ENCODE data around the gene HSP90AB1.

Gene HSP90AB1

GRCh38 chr6:44202972-44203750 is 43.7 kb upstream of the HSP90AB1 start:
- no peak for DNase-seq (ENCODE audit: low read depth in 1 of 2, low spot score in 1 of 2)
- Histone ChIP-seq H3K4me3 (replicated peaks; ENCODE audit: insufficient read depth, low read length) (no peak overlapping the region), H3K27me3 (ENCODE audit: insufficient read depth, poor library complexity, severe bottlenecking) (no peaks in the 10 kb centered on the region), H3K27ac (replicated peaks) (no peak overlapping the region)
- TF ChIP-seq GABPA (IDR thresholded peaks at IDR 0.05; ENCODE audit: low read depth) = no peak
- no peak for TF ChIP-seq REST (IDR thresholded peaks at IDR 0.05; ENCODE audit: insufficient replicate concordance, low read depth)
- TF ChIP-seq POLR2AphosphoS5 (IDR thresholded peaks at IDR 0.05; ENCODE audit: low read depth) = no peak
- TF ChIP-seq CTCF (IDR thresholded peaks at IDR 0.05; ENCODE audit: insufficient read depth, low read length) = no peak
- TF ChIP-seq SPI1 (IDR thresholded peaks at IDR 0.05; ENCODE audit: borderline replicate concordance, low read depth) = peak; percentile 35; the same call in 1 of the 2 replicates

- TF ChIP-seq POLR2AphosphoS5 (IDR thresholded peaks at IDR 0.05; ENCODE audit: low read depth) (no peak), CTCF (IDR thresholded peaks at IDR 0.05; ENCODE audit: insufficient read depth, low read length) (no peak), REST (IDR thresholded peaks at IDR 0.05; ENCODE audit: insufficient replicate concordance, low read depth) (no peak), GABPA (IDR thresholded peaks at IDR 0.05; ENCODE audit: low read depth) (no peak), SPI1 (IDR thresholded peaks at IDR 0.05; ENCODE audit: borderline replicate concordance, low read depth) (no peak)
- Histone ChIP-seq H3K27me3 (ENCODE audit: insufficient read depth, poor library complexity, severe bottlenecking) (no peaks in the 10 kb centered on the region), H3K27ac (replicated peaks) (no peak overlapping the region), H3K4me3 (replicated peaks; ENCODE audit: insufficient read depth, low read length) (no peak overlapping the region)
- DNase-seq (ENCODE audit: low read depth in 1 of 2, low spot score in 1 of 2) = no peak
Measured at GRCh38 chr6:44203955-44204354, 42.9 kb upstream of the HSP90AB1 start.

- TF ChIP-seq SPI1 (IDR thresholded peaks at IDR 0.05; ENCODE audit: borderline replicate concordance, low read depth) (no peak), GABPA (IDR thresholded peaks at IDR 0.05; ENCODE audit: low read depth) (no peak), CTCF (IDR thresholded peaks at IDR 0.05; ENCODE audit: insufficient read depth, low read length) (no peak), POLR2AphosphoS5 (IDR thresholded peaks at IDR 0.05; ENCODE audit: low read depth) (no peak), REST (IDR thresholded peaks at IDR 0.05; ENCODE audit: insufficient replicate concordance, low read depth) (no peak)
- no peaks in the 10 kb centered on the region for H3K27me3 ChIP-seq (ENCODE audit: insufficient read depth, poor library complexity, severe bottlenecking)
- no peak overlapping the region for H3K4me3 ChIP-seq (replicated peaks; ENCODE audit: insufficient read depth, low read length)
- H3K27ac ChIP-seq (replicated peaks) = no peak overlapping the region
- DNase-seq (ENCODE audit: low read depth in 1 of 2, low spot score in 1 of 2) = no peak
Measured at GRCh38 chr6:44207966-44208365, 38.9 kb upstream of the HSP90AB1 start.
